Naive thymus-derived CD4-positive, alpha-beta T cell (primary cell): ENCODE measurements around the gene CPT1A. TPM values are rescaled to one million over a fixed set of nuclear protein-coding genes. Genes with fewer than 3 reads are reported as not detected.
A peak's percentile ranks its signal among the peaks of the same experiment; 100 is the strongest.
"Not testable (repeated sequence)": the region's sequence is repeated elsewhere in the genome, so short reads cannot be mapped to it uniquely, and the experiment has no call there.

Experiments
- ATAC-seq: fragments of 150-1000 bp; cut with Tn5 transposase; 2 replicates; pipeline ENCODE4 v1.10.0; 2021; ENCODE audit warnings: mild to moderate bottlenecking, moderate library complexity
- CTCF ChIA-PET: fragments of 350-600 bp; sonication (Branson Sonifier 250); formaldehyde crosslinking; loops from one replicate; lab custom pipeline; 2021; ENCODE audit warnings: antibody characterized with exemption; lab: Charles Lee
- POLR2A ChIA-PET: fragments of 350-600 bp; sonication (Branson Sonifier 250); formaldehyde crosslinking; loops from one replicate; lab custom pipeline; 2021; ENCODE audit warnings: antibody characterized with exemption, inconsistent platforms; lab: Charles Lee
- DNase-seq, 9 donors: peaks; one replicate each; pipeline versions ENCODE4 v3.0.0 to v3.0.0-alpha.2; 2020 to 2022; ENCODE audit warnings: mixed read lengths in 1 of 9
- H3K27ac ChIP-seq: one replicate; pipeline ENCODE4 v1.7.0; 2013; ENCODE audit warnings: mild to moderate bottlenecking, low read depth, low read length, moderate library complexity
- H3K27me3 ChIP-seq, 2 donors: one replicate each; pipeline ENCODE4 v1.7.0; 2013; ENCODE audit warnings: low read length in 2 of 2, mild to moderate bottlenecking in 2 of 2, moderate library complexity in 2 of 2; ENCODE audit not compliant: control insufficient read depth in 2 of 2, insufficient read depth in 2 of 2
- H3K36me3 ChIP-seq, 3 experiments: 1 replicate in 2 of 3; 2 replicates in 1 of 3; pipeline ENCODE4 v1.7.0; 2013; ENCODE audit warnings: low read length in 3 of 3, mild to moderate bottlenecking in 3 of 3, moderate library complexity in 1 of 3; ENCODE audit not compliant: insufficient read depth in 3 of 3, control insufficient read depth in 2 of 3
- H3K4me1 ChIP-seq, 2 donors: one replicate each; pipeline ENCODE4 v1.7.0; 2013; ENCODE audit warnings: low read length in 2 of 2, mild to moderate bottlenecking in 2 of 2, moderate library complexity in 1 of 2; ENCODE audit not compliant: control insufficient read depth in 2 of 2, insufficient read depth in 2 of 2
- H3K4me3 ChIP-seq: 2 replicates; pipeline ENCODE4 v1.7.0; 2013; ENCODE audit warnings: mild to moderate bottlenecking, low read length
- H3K9me3 ChIP-seq, 3 experiments: 1 replicate in 2 of 3; 2 replicates in 1 of 3; pipeline ENCODE4 v1.7.0; 2013; ENCODE audit warnings: low read length in 3 of 3; ENCODE audit not compliant: control insufficient read depth in 2 of 3
- H3K27ac Mint-ChIP-seq, 9 donors: one replicate each; pipeline ENCODE4 v1.8.0; 2020 to 2022; ENCODE audit warnings: mixed read lengths in 9 of 9, mild to moderate bottlenecking in 8 of 9, moderate library complexity in 5 of 9, inconsistent platforms in 2 of 9
- H3K27me3 Mint-ChIP-seq, 5 donors: one replicate each; pipeline ENCODE4 v1.8.0; 2021 to 2022; ENCODE audit warnings: mixed read lengths in 5 of 5, mild to moderate bottlenecking in 1 of 5
- H3K36me3 Mint-ChIP-seq, 5 donors: one replicate each; pipeline ENCODE4 v1.8.0; 2020 to 2022; ENCODE audit warnings: mixed read lengths in 5 of 5, mild to moderate bottlenecking in 3 of 5, inconsistent platforms in 1 of 5
- H3K4me1 Mint-ChIP-seq, 7 donors: one replicate each; pipeline ENCODE4 v1.8.0; 2020 to 2022; ENCODE audit warnings: mixed read lengths in 7 of 7, mild to moderate bottlenecking in 3 of 7, inconsistent platforms in 1 of 7
- H3K4me3 Mint-ChIP-seq, 10 donors: one replicate each; pipeline ENCODE4 v1.8.0; 2020 to 2022; ENCODE audit warnings: mild to moderate bottlenecking in 10 of 10, mixed read lengths in 10 of 10, moderate library complexity in 6 of 10, inconsistent platforms in 2 of 10
- H3K9me3 Mint-ChIP-seq, 11 donors: one replicate each; pipeline ENCODE4 v1.8.0; 2020 to 2022; ENCODE audit warnings: mixed read lengths in 11 of 11, mild to moderate bottlenecking in 4 of 11, inconsistent platforms in 1 of 11, moderate library complexity in 1 of 11
- intact Hi-C, 2 donors: fragments of 100-400 bp; cut with micrococcal nuclease; formaldehyde crosslinking; loops; one replicate each; pipeline ENCODE4 v1.15.1; 2023
- polyA plus RNA-seq, 2 donors: library from polyadenylated mRNA; unstranded; fragments of 300-500 nt; fragmentation: Illumina TruSeq; gene quantifications; one replicate each; pipeline ENCODE4 v1.2.3, GENCODE V29; 2021
- total RNA-seq, 6 experiments: library from RNA in 5 of 6; stranded (reverse) in 5 of 6; gene quantifications; 1 replicate in 5 of 6; 2 replicates in 1 of 6; pipeline ENCODE4 v1.2.3 and lab custom pipeline; 2021 to 2026

The CPT1A gene
- total and polyA plus RNA-seq, 7 experiments from 2014 or later: 2.3 to 52.7 (median 20.0) TPM

- Histone ChIP-seq H3K36me3 (no peaks in the 10 kb centered on the region), H3K4me1 (no peaks in the 10 kb centered on the region), H3K27me3 (no peaks in the 10 kb centered on the region), H3K9me3 (no peaks in the 10 kb centered on the region), H3K27ac (no peak overlapping the region), H3K4me3 (no peak overlapping the region)
- ChIA-PET POLR2A (no interaction called here), CTCF (no interaction called here)
- intact Hi-C loops: no loop called here
- Mint-ChIP-seq H3K36me3 (peaks cover 0 to 20% (median 12%) of the 10 kb centered on the region in 5 donors), H3K4me1 (peaks cover 9 to 19% (median 11%) of the 10 kb centered on the region in 7 donors), H3K27me3 (peaks cover 12 to 27% (median 17%) of the 10 kb centered on the region in 5 donors), H3K27ac (no peak overlapping the region), H3K4me3 (no peak overlapping the region), H3K9me3 (peaks cover 0 to 12% (median 4%) of the 10 kb centered on the region in 11 donors)
- ATAC-seq (no peak), DNase-seq (no peak)
Measured at GRCh38 chr11:68865241-68865640, 23.5 kb upstream of the CPT1A start.

GRCh38 chr11:68863553-68864265 lies 22.0 kb upstream of the CPT1A start:
- Histone ChIP-seq H3K4me1 (no peaks in the 10 kb centered on the region), H3K9me3 (no peaks in the 10 kb centered on the region), H3K27me3 (no peaks in the 10 kb centered on the region), H3K36me3 (no peaks in the 10 kb centered on the region), H3K27ac (no peak overlapping the region), H3K4me3 (no peak overlapping the region)
- Mint-ChIP-seq H3K9me3 (peaks cover 0 to 12% (median 4%) of the 10 kb centered on the region in 11 donors), H3K36me3 (peaks cover 0 to 23% (median 12%) of the 10 kb centered on the region in 5 donors), H3K27me3 (peaks cover 3 to 11% (median 4%) of the 10 kb centered on the region in 5 donors), H3K27ac (no peak overlapping the region), H3K4me1 (peaks cover 0 to 4% (median 0%) of the 10 kb centered on the region in 7 donors), H3K4me3 (no peak overlapping the region)
- DNase-seq (no peak), ATAC-seq (no peak)
- ChIA-PET POLR2A (no interaction called here), CTCF (no interaction called here)
- intact Hi-C loops: no loop called here

- POLR2A ChIA-PET: no interaction called here
- intact Hi-C loops: no loop called here
- H3K27ac ChIP-seq: no peak overlapping the region
- Mint-ChIP-seq H3K4me1 (no peaks in the 10 kb centered on the region), H3K9me3 (peaks cover 0 to 12% (median 4%) of the 10 kb centered on the region in 11 donors), H3K36me3 (peaks cover 0 to 20% (median 12%) of the 10 kb centered on the region in 5 donors), H3K27me3 (peaks cover 0 to 9% (median 0%) of the 10 kb centered on the region in 5 donors), H3K27ac (no peak overlapping the region), H3K4me3 (no peak overlapping the region)
- H3K4me1 ChIP-seq: no peaks in the 10 kb centered on the region
- no peak for ATAC-seq
- no peaks in the 10 kb centered on the region for H3K36me3 ChIP-seq
- H3K4me3 ChIP-seq: no peak overlapping the region
- no peaks in the 10 kb centered on the region for H3K27me3 ChIP-seq
- no peaks in the 10 kb centered on the region for H3K9me3 ChIP-seq
- DNase-seq: no peak
- CTCF ChIA-PET: no interaction called here
Measured at GRCh38 chr11:68862421-68862820, 20.7 kb upstream of the CPT1A start.

GRCh38 chr11:68859123-68859522 lies 17.4 kb upstream of the CPT1A start:
- ChIA-PET POLR2A (no interaction called here), CTCF (no interaction called here)
- no peaks in the 10 kb centered on the region for H3K9me3 ChIP-seq
- intact Hi-C loops: no loop called here
- H3K27me3 Mint-ChIP-seq: peaks cover under 1 to 34% (median 3%) of the 10 kb centered on the region in 5 donors
- H3K4me3 ChIP-seq: no peak overlapping the region
- H3K27ac Mint-ChIP-seq: no peak overlapping the region
- no peak overlapping the region for H3K27ac ChIP-seq
- peaks cover 0 to 8% (median 5%) of the 10 kb centered on the region in 7 donors for H3K4me1 Mint-ChIP-seq
- H3K27me3 ChIP-seq: peaks cover 0 to 2% of the 10 kb centered on the region in 2 donors
- DNase-seq: no peak
- no peaks in the 10 kb centered on the region for H3K36me3 ChIP-seq
- ATAC-seq: no peak
- H3K4me1 ChIP-seq: peaks cover 4% of the 10 kb centered on the region in 2 donors
- peaks cover 0 to 11% (median 4%) of the 10 kb centered on the region in 11 donors for H3K9me3 Mint-ChIP-seq
- peaks cover 0 to 18% (median 8%) of the 10 kb centered on the region in 5 donors for H3K36me3 Mint-ChIP-seq
- no peak overlapping the region for H3K4me3 Mint-ChIP-seq

- no peaks in the 10 kb centered on the region for H3K9me3 ChIP-seq
- H3K4me3 ChIP-seq: no peak overlapping the region
- peaks cover 4% of the 10 kb centered on the region in 2 donors for H3K4me1 ChIP-seq
- peaks cover 0 to 6% of the 10 kb centered on the region in 2 donors for H3K27me3 ChIP-seq
- Mint-ChIP-seq H3K36me3 (peaks cover 0 to 3% (median 0%) of the 10 kb centered on the region in 5 donors), H3K4me1 (peaks cover 0 to 11% (median 5%) of the 10 kb centered on the region in 7 donors), H3K27me3 (peaks cover 11 to 51% (median 18%) of the 10 kb centered on the region in 5 donors), H3K9me3 (peaks cover 0 to 1% (median 0%) of the 10 kb centered on the region in 11 donors), H3K4me3 (peak overlapping the region in 1 of 10 donors; percentile 8), H3K27ac (no peak overlapping the region)
- no peaks in the 10 kb centered on the region for H3K36me3 ChIP-seq
- ATAC-seq (no peak), DNase-seq (no peak)
- intact Hi-C loops: no loop called here
- CTCF ChIA-PET: no interaction called here
- POLR2A ChIA-PET: no interaction called here
- H3K27ac ChIP-seq: no peak overlapping the region
Measured at GRCh38 chr11:68857037-68857586, 15.4 kb upstream of the CPT1A start.

- H3K9me3 ChIP-seq, H3K4me1 ChIP-seq, POLR2A ChIA-PET, H3K4me3 ChIP-seq, H3K9me3 Mint-ChIP-seq, H3K36me3 Mint-ChIP-seq, H3K27ac Mint-ChIP-seq, DNase-seq, CTCF ChIA-PET, intact Hi-C loops, H3K36me3 ChIP-seq, ATAC-seq, H3K27ac ChIP-seq, H3K27me3 ChIP-seq: not testable (repeated sequence)
- Mint-ChIP-seq H3K27me3 (peaks cover 14 to 55% (median 18%) of the 10 kb centered on the region in 5 donors), H3K4me3 (peak overlapping the region in 3 of 10 donors; percentile 34 to 58 (median 36)), H3K4me1 (peaks cover 0 to 11% (median 5%) of the 10 kb centered on the region in 7 donors)
Measured at GRCh38 chr11:68856425-68857030, 14.8 kb upstream of the CPT1A start.
